Kidney (tissue), 14 donors: Measurements from ENCODE around the gene PTK6. TPM values are rescaled to one million over a fixed set of nuclear protein-coding genes. Genes with fewer than 3 reads are reported as not detected.

Source experiments
- DNase-seq, 5 donors: peaks; one replicate each; pipeline ENCODE4 v3.0.0-alpha.2; 2013 to 2020
- FAIRE-seq: peaks from 2 replicates; lab custom pipeline; 2012; peaks lifted over from hg19 to GRCh38; lab: Jason Lieb, UNC
- H3K27ac ChIP-seq, 2 donors: one replicate each; pipeline ENCODE4 v1.7.0; 2013; ENCODE audit warnings: low read depth in 2 of 2, low read length in 2 of 2, inconsistent platforms in 1 of 2
- H3K27me3 ChIP-seq: one replicate; pipeline ENCODE4 v1.7.1; 2013; ENCODE audit warnings: low read length, inconsistent platforms; ENCODE audit not compliant: control insufficient read depth, insufficient read depth
- H3K36me3 ChIP-seq, 3 donors: one replicate each; pipeline versions ENCODE4 v1.7.0 to v1.7.1; 2013; ENCODE audit warnings: low read length in 3 of 3, control low read depth in 1 of 3, inconsistent platforms in 1 of 3; ENCODE audit not compliant: insufficient read depth in 3 of 3, control insufficient read depth in 2 of 3
- H3K4me1 ChIP-seq, 3 donors: one replicate each; pipeline versions ENCODE4 v1.7.0 to v1.7.1; 2013; ENCODE audit warnings: low read length in 3 of 3, inconsistent platforms in 1 of 3, low read depth in 1 of 3; ENCODE audit not compliant: control insufficient read depth in 2 of 3, insufficient read depth in 2 of 3
- H3K4me3 ChIP-seq, 3 donors: one replicate each; pipeline versions ENCODE4 v1.7.0 to v1.8.1; 2013; ENCODE audit warnings: low read length in 3 of 3, control low read depth in 1 of 3, inconsistent platforms in 1 of 3
- H3K9ac ChIP-seq, 3 donors: one replicate each; pipeline versions ENCODE4 v1.7.0 to v1.7.1; 2013; ENCODE audit warnings: low read length in 3 of 3, control low read depth in 1 of 3, inconsistent platforms in 1 of 3
- H3K9me3 ChIP-seq, 3 donors: one replicate each; pipeline versions ENCODE4 v1.7.0 to v1.7.1; 2013; ENCODE audit warnings: low read length in 3 of 3, control low read depth in 1 of 3, inconsistent platforms in 1 of 3; ENCODE audit not compliant: control insufficient read depth in 2 of 3, insufficient read depth in 1 of 3
- CTCF ChIP-seq: IDR thresholded peaks from 3 replicates; pipeline ENCODE4 v1.5.1; 2012; ENCODE audit warnings: mild to moderate bottlenecking, moderate library complexity, borderline replicate concordance; ENCODE audit not compliant: insufficient read depth; ENCODE audit errors: extremely low read depth
- intact Hi-C: fragments of 100-400 bp; cut with DNase I; formaldehyde crosslinking; loops from one replicate; pipeline ENCODE4 v1.11.1; 2022
- polyA plus RNA-seq: library from polyadenylated mRNA; stranded (reverse); fragments of 350-450 nt; fragmentation: Illumina TruSeq; extraction: RNeasy Lipid Tissue Mini Kit (QIAGEN cat#74804); gene quantifications from one replicate; pipeline ENCODE4 v1.2.3, GENCODE V29; 2014; ENCODE audit warnings: low read depth, low replicate concordance; ENCODE audit not compliant: insufficient read depth
- total RNA-seq: library from RNA; stranded (reverse); fragmentation: NEBNext Ultra II Directional; extraction: Animal tissue kit (Norgen Biotek cat#: 25700); gene quantifications from one replicate; pipeline ENCODE4 v1.2.1, GENCODE V29; 2021
- donor health status: control.
- donor health status: control.
- donor health status: control.
- donor health status: control.
- donor health status: control.
- donor health status: DM: yes; HTN: yes; CAD: no.
- donor health status: Normal renal cell carcinoma (clear cell type).

PTK6 gene
- total and polyA plus RNA-seq, 2 donors from 2014 or later: 0.26 to 1.1 TPM

- Histone ChIP-seq H3K27me3 (no peaks in the 10 kb centered on the region), H3K4me3 (peak overlapping the region; percentile 40 to 71 (median 71)), H3K9ac (peak overlapping the region; percentile 26 to 73 (median 60)), H3K4me1 (peaks cover 0 to 11% (median 0%) of the 10 kb centered on the region in 3 donors), H3K9me3 (no peaks in the 10 kb centered on the region), H3K27ac (peak overlapping the region; percentile 71 to 84), H3K36me3 (peaks cover 0 to 7% (median 0%) of the 10 kb centered on the region in 3 donors)
- FAIRE-seq (no peak), DNase-seq (peak; percentile 69 to 96 (median 86))
- intact Hi-C loops: no loop called here
- TF ChIP-seq CTCF: no peak
These were observed 16.1 kb downstream of the PTK6 start for GRCh38 chr20:63520934-63521601.

- DNase-seq (peak; percentile 84 to 96 (median 92)), FAIRE-seq (no peak)
- H3K27me3 ChIP-seq: no peaks in the 10 kb centered on the region
- peak within 1 kb of the TSS; percentile 40 to 71 (median 71) for H3K4me3 ChIP-seq
- H3K27ac ChIP-seq: peak within 1 kb of the TSS; percentile 71 to 84
- TF ChIP-seq CTCF: no peak
- peaks cover 0 to 7% (median 0%) of the 10 kb centered on the region in 3 donors for H3K36me3 ChIP-seq
- H3K4me1 ChIP-seq: peaks cover 0 to 11% (median 0%) of the 10 kb centered on the region in 3 donors
- H3K9ac ChIP-seq: peak within 1 kb of the TSS; percentile 26 to 73 (median 60)
- no peaks in the 10 kb centered on the region for H3K9me3 ChIP-seq
- intact Hi-C loops: no loop called here
These were observed 16.7 kb downstream of the PTK6 start, which contains the start of gene PPDPF for GRCh38 chr20:63520504-63520933. PPDPF (plus strand) TSS chr20:63520765; CDS start chr20:63521309, 544 bp downstream.

GRCh38 chr20:63519668-63520503, 17.3 kb downstream of the PTK6 start:
- intact Hi-C loops: no loop called here
- peaks cover 0 to 7% (median 0%) of the 10 kb centered on the region in 3 donors for H3K36me3 ChIP-seq
- H3K4me1 ChIP-seq: peaks cover 0 to 11% (median 0%) of the 10 kb centered on the region in 3 donors
- H3K27ac ChIP-seq: peak overlapping the region; percentile 60 to 63
- H3K27me3 ChIP-seq: no peaks in the 10 kb centered on the region
- no peaks in the 10 kb centered on the region for H3K9me3 ChIP-seq
- peak overlapping the region; percentile 10 to 71 (median 16) for H3K4me3 ChIP-seq
- DNase-seq: peak; percentile 70 to 93 (median 83)
- TF ChIP-seq CTCF: no peak
- peak overlapping the region in 1 of 3 donors; percentile 40 for H3K9ac ChIP-seq
- FAIRE-seq: no peak
